ENCODE measurements around the gene CCR1. TPM values are rescaled to one million over a fixed set of nuclear protein-coding genes. Genes with fewer than 3 reads are reported as not detected.

The CCR1 gene
- total and polyA plus RNA-seq, 2 of the 13 experiments (the other 11 are each of a cell fraction or from before 2014, with no cell fraction given) = not detected

- TF ChIP-seq ASH2L (IDR thresholded peaks at IDR 0.05; ENCODE audit: insufficient read length, low read depth, low read length) = no peak
Measured at GRCh38 chr3:46231323-46231722, 23.2 kb upstream of the CCR1 start (continued).

GRCh38 chr3:46228260-46229242 is 20.4 kb upstream of the CCR1 start:
- ChIA-PET CTCF (ENCODE audit: low intra/inter-chr PET ratio, low total read pairs) (no interaction called here), POLR2A (no interaction called here)
- peaks cover 4% of the 10 kb centered on the region; the same call in 1 of the 2 replicates for H3K9me3 ChIP-seq (ENCODE audit: low read length)
- no peak overlapping the region for H3K9ac ChIP-seq (ENCODE audit: insufficient read depth, low read depth, low read length)
- H4K20me1 ChIP-seq (ENCODE audit: insufficient read depth, low read length) = no peaks in the 10 kb centered on the region
- no peak for ATAC-seq
- H3K4me1 ChIP-seq (ENCODE audit: insufficient read depth, low read length) = no peaks in the 10 kb centered on the region
- H3K4me2 ChIP-seq (ENCODE audit: low read depth, low read length) = no peak overlapping the region
- 8% methylated on average over 5 of the region's 5 CpGs for WGBS (ENCODE audit: low lambda C conversion rate)
- no peak overlapping the region for H3K27ac ChIP-seq (ENCODE audit: extremely low read length, insufficient read depth, low read length)
- in situ Hi-C loops (cut with HindIII; ENCODE audit: extremely low pct_ligation_motif_present, low pct_unique_long_range_greater_than_20kb) (no loop called here), intact Hi-C loops (cut with micrococcal nuclease; ENCODE audit: unreplicated experiment) (no loop called here)
- no peaks in the 10 kb centered on the region; a peak in 2 of 5 replicates for H3K27me3 ChIP-seq (ENCODE audit: control insufficient read depth in 1 of 2, insufficient read depth in 2 of 2, low read length in 2 of 2)
- no peak for TF ChIP-seq ZMYM2 (CRISPR knock-in tag; IDR thresholded peaks at IDR 0.05)
- DNase-seq (ENCODE audit: low spot score) = no peak
- H3K4me3 ChIP-seq (replicated peaks in 1 of 3; ENCODE audit: insufficient read depth in 1 of 3, low read depth in 2 of 3, low read length in 3 of 3) = no peak overlapping the region
- no peaks in the 10 kb centered on the region for H3K36me3 ChIP-seq (replicated peaks in 1 of 2; ENCODE audit: control insufficient read depth in 1 of 2, insufficient read depth in 2 of 2, low read length in 2 of 2)
- no TSS peak for BruUV-seq (replicated peaks)
- no peak for FAIRE-seq
- no peak overlapping the region for H2AFZ ChIP-seq (ENCODE audit: low read length)
- H3K79me2 ChIP-seq (ENCODE audit: insufficient read depth, low read length) = no peaks in the 10 kb centered on the region

GRCh38 chr3:46222435-46223161 is 14.5 kb upstream of the CCR1 start:
- Histone ChIP-seq H3K36me3 (replicated peaks in 1 of 2; ENCODE audit: control insufficient read depth in 1 of 2, insufficient read depth in 2 of 2, low read length in 2 of 2) (no peaks in the 10 kb centered on the region), H3K79me2 (ENCODE audit: insufficient read depth, low read length) (no peaks in the 10 kb centered on the region), H3K9me3 (ENCODE audit: low read length) (peaks cover 4% of the 10 kb centered on the region; the same call in 1 of the 2 replicates), H3K27me3 (ENCODE audit: control insufficient read depth in 1 of 2, insufficient read depth in 2 of 2, low read length in 2 of 2) (no peaks in the 10 kb centered on the region; a peak in 1 of 5 replicates), H3K4me2 (ENCODE audit: low read depth, low read length) (no peak overlapping the region), H3K27ac (ENCODE audit: extremely low read length, insufficient read depth, low read length) (no peak overlapping the region), H2AFZ (ENCODE audit: low read length) (no peak overlapping the region), H3K4me3 (replicated peaks in 1 of 3; ENCODE audit: insufficient read depth in 1 of 3, low read depth in 2 of 3, low read length in 3 of 3) (no peak overlapping the region), H3K4me1 (ENCODE audit: insufficient read depth, low read length) (no peaks in the 10 kb centered on the region), H4K20me1 (ENCODE audit: insufficient read depth, low read length) (no peaks in the 10 kb centered on the region), H3K9ac (ENCODE audit: insufficient read depth, low read depth, low read length) (no peak overlapping the region)
- in situ Hi-C loops (cut with HindIII; ENCODE audit: extremely low pct_ligation_motif_present, low pct_unique_long_range_greater_than_20kb) (no loop called here), intact Hi-C loops (cut with micrococcal nuclease; ENCODE audit: unreplicated experiment) (no loop called here)
- ChIA-PET CTCF (ENCODE audit: low intra/inter-chr PET ratio, low total read pairs) (no interaction called here), POLR2A (no interaction called here)
- no peak for FAIRE-seq
- no peak for ATAC-seq
- no peak for DNase-seq (ENCODE audit: low spot score)
- no TSS peak for BruUV-seq (replicated peaks)
- WGBS (ENCODE audit: low lambda C conversion rate) = 10% methylated on average over 6 of the region's 7 CpGs
- TF ChIP-seq ZNF589 (CRISPR knock-in tag; conservative IDR thresholded peaks at IDR 0.05) (no peak), EZH2 (conservative IDR thresholded peaks at IDR 0.05; ENCODE audit: low read depth, low read length) (no peak)
